Measurements from ENCODE around the gene GATA3.

Gene GATA3

DNA sequence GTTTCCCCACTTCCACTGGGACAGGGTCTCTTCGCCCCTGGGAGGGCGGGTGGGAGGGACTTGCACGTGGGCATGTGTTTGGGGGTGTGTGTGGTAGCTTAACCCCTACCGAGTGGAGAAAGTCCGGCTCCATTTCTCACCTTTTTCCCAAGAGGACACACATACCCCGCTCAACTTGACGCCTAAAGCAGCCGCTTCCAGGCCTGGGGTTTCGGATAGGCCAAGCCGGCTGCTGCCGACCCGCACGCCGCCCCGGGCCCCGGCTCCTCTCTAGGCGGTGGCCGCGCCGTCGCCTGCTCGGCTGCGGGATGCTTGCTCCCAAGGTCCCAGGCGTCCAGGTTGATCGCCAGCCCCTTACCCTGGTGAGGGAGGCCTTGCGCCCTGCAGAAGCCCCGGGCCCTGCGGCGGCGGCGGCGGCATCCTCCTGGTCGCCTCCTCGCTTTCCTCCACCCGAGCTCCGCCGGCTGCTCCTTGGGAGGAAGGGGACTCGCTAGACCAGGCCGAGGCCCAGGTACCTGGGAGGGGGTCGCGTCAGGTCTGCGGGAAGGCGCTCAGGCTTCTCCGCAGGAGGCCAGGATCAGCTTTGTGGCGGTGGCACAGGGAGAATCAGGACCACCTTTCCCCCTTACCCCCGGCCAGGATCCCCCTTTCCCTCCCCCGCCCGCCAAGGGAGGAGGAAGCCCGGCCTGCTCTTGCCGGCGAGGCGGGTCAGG, 3.2 kb upstream of the GATA3 start:
- no peak for DNase-seq (ENCODE audit: low read depth)

DNA sequence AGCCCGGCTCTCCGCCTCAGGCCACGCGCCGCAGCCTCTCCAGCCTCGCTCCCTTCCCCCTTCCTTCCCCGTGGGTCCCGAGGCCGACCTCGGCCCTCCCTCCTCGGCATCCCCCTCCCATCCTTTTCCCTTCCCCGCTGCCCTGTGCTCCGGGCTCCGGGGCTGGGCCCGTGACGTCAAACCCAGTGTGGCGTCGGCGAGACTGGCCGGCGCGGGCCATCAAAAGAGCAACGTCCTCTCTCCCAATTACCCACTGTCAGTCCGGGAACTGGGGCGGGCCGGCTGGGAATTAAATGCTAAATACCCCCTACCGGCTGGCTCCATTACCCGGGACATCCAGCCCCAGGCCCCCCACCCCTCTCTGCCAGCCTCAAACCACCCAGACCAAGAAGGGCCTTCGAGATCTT, 2.6 kb upstream of the GATA3 start:
- DNase-seq (ENCODE audit: low read depth): no peak

DNA sequence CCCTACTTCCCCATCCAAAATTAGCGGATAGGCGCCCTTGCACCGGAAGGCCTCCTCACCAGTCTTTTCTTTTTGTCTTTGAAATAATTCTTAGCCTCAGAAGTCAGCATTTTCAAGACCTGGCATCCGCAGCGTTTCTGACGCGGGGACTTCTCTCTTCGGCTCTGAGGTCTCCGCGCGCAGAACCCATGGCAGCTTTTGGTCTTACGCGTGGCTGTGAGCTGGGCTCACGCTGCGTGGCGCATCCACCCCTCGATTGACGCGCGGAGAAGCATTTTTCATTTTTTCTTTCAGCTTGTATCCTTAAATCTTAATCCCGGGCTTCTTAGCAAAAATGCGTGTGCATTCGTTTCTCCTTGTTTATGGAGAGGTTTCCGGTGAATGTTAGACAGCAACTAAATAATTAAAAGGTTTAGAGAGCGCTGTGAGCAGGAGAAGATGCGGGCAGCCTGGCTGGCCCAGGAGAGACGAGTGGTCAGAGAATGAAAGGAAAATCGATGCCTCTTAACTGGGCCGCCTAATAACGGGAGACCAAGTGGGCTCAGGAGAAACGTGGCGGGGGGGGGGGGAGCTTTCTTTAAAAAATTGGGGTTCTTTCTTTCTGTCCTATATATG, 2.0 kb upstream of the GATA3 start:
- DNase-seq (ENCODE audit: low read depth): no peak

DNA sequence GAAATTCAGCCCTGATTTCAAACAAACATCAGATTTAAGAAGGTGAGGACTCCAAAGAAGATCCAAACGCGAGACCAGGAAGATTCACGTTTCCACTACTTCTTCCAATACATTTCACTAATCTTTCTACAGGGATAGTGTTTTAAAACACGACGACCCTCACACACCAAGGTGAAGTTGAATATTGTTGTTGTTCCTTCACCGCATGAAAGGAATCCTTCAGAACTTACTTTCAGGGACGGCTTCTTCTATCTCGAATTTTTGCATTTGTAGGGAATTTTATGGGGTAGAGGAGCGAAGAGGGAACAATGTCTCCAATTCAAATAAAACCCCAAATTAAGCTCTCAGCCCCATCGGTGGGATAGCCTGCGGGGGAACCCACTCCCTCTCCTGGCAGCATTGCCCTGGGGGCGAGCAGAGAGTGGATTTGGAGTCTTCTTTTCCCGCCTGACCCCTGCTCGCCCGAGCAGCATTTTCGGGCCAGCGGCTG, 1.5 kb upstream of the GATA3 start:
- DNase-seq (ENCODE audit: low read depth): no peak

DNA sequence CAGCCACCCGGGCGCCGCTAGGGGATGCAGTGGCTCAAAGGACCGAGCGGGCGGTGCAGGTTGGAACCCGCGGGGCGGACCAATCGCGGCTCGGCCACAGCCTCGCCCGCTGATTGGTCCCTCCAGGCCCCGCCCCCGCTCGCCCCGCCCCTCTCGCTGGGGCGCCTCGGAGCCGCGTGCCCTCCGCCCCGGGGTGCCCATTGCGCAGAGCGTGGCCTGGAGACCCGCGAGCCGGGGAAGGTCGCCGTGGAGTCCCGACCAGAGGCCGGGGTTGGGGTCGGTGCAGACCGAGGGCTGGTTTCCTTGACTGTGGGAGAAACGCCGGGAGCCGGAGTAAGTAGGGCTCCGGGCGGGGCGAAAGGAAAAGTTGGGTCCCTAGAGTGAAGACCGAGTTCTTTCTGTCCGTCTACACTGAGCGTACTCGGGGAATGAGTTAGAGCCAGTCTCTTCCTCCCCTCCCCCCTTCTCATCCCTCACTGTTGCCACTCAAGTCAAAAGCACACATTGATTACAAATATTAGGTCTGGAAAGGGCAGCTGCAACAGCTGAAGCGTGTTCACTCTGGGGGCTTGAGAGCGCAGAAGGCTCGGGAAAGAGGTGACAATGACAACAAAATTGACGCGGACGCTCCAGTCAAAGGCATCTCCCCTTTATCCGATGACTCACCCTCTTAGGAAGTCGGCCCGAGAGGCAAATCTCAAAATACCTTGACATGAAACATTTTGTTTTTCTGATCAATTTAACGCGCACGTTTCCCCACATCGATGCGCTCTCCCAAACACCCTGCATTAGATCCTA, 843 bp upstream of the GATA3 start:
- no peak for DNase-seq (ENCODE audit: low read depth)

DNA sequence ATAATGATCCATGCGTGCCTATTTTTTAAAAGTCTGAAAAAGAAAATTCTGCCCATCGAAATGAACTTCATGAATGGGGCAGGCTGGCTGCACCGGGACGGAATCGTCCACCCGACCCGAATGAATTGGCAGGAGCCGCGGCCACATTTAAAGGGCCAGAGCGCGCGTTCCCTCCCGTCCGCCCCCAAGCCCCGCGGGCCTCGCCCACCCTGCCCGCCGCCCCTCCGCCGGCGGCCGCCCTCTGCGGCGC, 319 bp upstream of the GATA3 start:
- no peak for DNase-seq (ENCODE audit: low read depth)

DNA sequence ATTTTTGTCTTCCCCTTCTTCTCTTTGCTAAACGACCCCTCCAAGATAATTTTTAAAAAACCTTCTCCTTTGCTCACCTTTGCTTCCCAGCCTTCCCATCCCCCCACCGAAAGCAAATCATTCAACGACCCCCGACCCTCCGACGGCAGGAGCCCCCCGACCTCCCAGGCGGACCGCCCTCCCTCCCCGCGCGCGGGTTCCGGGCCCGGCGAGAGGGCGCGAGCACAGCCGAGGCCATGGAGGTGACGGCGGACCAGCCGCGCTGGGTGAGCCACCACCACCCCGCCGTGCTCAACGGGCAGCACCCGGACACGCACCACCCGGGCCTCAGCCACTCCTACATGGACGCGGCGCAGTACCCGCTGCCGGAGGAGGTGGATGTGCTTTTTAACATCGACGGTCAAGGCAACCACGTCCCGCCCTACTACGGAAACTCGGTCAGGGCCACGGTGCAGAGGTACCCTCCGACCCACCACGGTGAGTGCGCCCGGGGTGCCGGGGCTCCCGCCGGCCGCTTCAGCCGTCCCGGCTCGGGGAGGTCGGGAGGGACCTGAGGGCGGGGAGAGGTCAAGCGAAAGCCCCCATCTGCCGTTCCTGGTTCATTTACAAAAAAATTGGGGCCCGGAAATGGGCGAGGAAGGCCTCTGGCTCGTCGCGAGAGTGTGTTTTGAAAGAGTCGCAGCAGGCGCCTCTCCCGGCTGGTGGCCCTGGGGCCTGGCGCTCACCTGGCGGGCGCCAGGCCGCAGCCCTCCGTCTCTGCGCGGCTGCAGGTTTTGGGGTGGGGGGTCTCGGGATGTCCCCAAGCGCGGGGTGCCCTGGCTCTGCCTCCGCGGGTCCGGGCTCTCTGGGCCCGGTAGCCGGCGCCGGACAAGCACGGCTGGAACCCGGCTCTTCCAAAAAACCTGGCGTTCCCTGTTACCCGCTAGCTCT, 1.2 kb downstream of the GATA3 start:
- DNase-seq (ENCODE audit: low read depth): no peak

DNA sequence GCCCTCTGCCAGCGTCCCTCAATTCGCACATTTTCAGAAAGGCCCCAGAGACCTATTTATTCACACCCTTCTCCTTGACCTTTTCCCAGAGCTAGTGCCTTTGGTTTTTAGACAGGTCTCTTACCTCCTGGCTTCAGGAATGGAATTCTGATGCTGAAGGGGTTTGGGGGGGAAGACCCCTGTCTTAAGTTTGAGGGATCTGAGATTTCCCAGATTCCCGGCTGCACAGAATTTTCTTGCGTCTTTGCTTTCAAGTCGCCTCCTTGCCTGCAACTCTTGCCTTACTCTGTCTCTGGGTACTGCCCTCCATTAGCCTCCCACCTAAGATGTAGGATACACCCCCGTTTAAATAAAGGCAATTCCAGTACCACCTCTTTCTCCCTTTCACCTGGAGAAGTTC, 1.9 kb downstream of the GATA3 start:
- no peak for DNase-seq (ENCODE audit: low read depth)

DNA sequence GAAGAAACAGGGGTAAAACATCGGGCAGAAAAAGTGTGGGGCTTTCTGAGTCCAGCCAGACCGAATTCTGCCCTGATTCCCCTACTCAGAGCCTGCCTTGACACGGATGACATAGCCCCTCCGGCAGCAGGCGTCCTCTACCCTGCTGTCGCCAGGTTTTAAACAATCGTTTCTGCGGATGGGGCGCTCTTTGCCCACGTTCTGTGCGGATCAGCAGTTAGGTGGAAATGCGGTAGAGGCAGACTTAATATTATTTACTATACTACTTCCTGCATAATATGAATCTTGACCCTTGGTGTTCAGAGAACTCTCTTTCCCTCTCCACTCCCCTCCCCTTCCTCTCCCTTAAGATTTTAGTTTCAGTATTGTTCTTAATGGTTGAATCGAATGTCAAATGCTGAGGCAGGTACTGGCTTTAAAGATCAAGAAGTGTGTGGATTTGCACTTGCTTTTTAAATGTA, 2.4 kb downstream of the GATA3 start:
- DNase-seq (ENCODE audit: low read depth): no peak

DNA sequence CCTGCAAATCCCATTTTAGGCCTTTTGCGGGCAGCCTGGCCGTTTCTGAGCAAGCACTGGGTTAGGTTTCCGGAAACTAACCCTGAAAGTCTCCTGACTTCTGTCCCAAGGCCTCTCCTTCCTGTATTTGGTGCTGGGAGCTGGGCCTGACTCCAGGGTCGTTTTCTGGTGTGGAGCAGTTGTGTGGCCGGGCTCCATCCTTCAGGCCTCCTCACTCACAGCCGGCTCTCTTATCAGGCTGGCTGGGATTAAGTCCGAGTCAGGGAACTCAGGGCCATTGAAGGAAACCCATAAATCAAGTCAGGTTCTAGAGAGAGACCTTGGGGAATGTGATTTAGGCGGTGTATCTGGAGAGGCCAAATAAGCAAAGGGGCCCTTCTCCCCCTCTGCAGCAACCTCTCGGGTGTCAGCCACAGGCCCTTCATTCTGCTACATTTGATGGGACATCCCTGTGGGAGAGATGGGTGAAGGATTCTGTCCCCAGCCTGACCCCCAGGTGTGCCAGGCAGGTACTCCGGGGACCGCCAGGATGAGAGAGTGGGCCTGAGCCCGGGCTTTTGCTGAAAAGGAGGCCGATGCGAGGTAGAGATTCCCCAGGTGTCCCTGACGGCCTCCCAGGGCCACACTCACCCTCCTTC, 3.3 kb downstream of the GATA3 start:
- no peak for DNase-seq (ENCODE audit: low read depth)

DNA sequence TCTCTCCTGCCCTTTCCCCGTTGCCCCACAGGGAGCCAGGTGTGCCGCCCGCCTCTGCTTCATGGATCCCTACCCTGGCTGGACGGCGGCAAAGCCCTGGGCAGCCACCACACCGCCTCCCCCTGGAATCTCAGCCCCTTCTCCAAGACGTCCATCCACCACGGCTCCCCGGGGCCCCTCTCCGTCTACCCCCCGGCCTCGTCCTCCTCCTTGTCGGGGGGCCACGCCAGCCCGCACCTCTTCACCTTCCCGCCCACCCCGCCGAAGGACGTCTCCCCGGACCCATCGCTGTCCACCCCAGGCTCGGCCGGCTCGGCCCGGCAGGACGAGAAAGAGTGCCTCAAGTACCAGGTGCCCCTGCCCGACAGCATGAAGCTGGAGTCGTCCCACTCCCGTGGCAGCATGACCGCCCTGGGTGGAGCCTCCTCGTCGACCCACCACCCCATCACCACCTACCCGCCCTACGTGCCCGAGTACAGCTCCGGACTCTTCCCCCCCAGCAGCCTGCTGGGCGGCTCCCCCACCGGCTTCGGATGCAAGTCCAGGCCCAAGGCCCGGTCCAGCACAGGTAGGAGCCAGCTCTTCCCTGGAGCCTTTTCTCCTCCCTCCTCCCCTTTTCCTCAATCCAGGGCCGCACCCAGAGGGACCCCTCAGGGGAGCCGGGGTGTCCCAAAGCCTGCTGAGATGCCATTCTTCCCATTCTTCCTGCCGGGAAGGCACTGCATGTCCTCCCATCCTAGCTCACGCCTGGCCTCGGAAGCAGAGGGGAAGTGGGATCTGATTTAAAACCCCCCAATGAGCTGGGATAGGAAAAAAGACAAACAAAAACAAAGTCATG, 4.0 kb downstream of the GATA3 start:
- no peak for DNase-seq (ENCODE audit: low read depth)

DNA sequence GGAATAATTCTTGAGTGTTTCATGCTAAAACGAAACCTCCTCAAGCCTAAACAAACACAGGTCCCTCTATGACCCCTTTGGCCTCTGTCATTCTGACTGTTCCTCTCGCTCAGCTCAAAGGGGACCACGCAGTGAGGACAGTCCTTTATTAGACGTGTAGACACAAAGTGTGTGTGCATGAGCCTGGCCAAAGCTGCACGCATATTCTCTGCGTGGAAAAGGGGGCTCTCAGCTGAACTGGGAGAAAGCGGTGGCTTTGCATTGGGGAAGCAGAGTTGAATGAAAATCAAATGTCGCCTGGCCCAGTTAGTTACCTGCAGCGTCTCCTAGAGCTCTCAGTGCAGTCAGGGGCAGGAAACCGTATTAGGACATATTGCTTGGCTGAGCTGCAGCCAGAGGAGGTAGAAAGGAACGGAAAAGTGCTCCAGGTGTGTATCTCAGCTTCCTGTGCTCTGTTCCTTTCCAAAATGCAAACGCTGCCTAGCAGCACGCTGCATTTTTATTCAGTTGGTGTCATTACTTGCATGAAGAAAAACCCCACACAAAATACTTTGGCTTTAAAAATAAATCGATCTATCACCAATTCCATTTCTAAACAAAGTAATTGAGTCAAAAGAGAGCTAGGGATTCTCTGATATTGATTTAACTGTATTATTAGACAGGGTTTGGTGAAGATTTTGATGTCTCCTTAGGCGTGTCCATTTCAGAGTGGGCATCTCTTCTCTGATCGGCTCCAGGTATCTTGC, 4.9 kb downstream of the GATA3 start:
- no peak for DNase-seq (ENCODE audit: low read depth)

DNA sequence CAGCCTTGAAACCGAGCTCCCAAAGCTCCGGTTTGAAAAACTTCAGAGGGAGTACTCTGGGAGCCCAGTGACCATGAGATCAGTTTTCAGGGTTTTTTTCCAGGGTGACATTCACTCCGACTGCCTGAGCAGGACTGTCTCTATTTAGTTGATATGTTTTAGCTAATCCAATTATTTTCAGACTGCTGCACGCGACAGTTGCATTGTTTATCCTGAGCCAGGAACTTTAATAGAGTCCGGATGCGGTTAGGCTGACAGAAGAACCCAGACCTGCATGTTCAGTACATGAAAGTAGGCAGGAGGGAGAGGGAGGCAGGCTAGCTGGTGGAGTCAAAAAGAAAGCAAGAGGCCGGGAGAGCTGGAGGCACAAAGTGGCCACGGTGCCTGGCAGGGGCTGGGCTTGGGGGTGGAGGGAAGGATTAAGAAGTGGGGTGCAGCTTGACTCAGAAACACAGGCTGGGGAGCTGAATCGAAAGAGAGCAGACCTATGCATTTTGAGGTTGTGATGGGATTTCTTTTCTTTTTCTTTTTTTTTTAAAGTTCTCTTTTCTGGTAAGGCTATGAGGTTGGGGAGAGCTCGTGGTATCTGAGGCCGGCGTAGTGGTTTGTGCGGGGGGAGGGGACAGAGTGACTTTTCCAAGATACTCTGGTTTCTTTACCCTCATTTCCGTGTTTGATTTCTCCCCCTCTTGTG, 5.7 kb downstream of the GATA3 start:
- DNase-seq (ENCODE audit: low read depth): no peak

DNA sequence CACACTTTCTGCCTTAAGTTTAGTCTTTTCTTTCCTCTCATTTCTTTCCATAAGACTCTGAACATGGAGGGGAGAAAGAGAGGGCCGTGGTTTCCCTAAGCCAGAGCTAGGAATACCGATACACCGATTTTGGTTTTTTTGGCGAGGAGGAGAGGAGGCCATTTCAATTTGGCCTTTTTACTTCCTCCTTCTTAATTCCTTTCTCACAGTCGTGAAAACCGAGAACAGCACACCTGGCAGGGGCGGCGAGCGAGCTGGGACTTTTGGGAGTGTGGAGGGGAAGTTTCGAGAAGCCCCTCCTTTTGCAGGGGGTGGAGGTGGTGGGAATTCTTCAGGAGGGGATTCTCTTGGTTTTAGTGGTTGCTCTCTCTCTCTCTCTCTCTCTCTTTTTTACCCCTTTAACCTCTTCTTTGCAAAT, 6.2 kb downstream of the GATA3 start:
- no peak for DNase-seq (ENCODE audit: low read depth)

DNA sequence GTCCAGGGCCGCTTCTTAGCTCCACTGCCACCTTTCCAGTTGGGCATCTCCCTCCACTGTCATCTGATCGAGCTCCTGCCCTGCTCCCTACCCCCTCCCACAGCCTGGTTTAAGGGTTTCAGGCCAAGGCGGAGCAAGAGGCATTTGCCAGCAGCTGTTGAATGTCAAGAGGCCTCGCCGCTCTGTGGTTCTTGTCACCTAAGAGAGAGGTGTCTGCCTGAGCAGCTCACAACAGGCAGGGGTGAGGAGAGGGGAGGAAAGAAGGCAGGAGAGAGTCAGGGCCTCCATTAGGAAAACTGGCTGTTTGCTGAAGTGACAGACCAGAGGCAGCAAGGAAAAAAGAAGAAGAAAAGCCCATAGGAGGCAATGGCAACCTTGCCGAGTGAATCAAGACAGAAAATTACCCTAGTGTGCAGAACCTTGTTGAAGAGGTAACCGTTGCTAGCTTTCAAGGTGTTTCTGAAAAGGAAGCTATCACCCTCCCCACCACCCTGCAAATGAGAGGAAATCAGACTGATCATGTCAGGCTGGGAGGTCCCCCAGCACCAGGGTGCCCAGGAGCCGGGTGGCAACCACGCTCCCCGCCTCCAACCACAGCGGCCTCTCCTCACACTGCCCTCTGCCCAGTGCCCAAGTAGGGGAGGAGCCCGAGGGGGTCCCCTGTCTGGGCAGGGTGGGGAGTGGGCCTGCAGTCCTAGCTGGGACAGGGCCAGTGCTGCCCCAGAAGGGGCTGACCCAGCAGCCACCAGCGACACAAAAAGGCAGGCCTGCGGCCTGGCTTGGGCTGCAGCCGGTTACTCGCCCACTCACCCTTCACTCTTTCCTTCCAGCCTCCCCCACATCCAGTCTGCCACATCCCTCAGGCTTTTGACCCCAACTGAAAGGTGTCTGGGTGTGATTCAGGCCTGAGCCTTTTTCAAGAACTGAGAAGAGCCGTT, 7.1 kb downstream of the GATA3 start:
- DNase-seq (ENCODE audit: low read depth): no peak

DNA sequence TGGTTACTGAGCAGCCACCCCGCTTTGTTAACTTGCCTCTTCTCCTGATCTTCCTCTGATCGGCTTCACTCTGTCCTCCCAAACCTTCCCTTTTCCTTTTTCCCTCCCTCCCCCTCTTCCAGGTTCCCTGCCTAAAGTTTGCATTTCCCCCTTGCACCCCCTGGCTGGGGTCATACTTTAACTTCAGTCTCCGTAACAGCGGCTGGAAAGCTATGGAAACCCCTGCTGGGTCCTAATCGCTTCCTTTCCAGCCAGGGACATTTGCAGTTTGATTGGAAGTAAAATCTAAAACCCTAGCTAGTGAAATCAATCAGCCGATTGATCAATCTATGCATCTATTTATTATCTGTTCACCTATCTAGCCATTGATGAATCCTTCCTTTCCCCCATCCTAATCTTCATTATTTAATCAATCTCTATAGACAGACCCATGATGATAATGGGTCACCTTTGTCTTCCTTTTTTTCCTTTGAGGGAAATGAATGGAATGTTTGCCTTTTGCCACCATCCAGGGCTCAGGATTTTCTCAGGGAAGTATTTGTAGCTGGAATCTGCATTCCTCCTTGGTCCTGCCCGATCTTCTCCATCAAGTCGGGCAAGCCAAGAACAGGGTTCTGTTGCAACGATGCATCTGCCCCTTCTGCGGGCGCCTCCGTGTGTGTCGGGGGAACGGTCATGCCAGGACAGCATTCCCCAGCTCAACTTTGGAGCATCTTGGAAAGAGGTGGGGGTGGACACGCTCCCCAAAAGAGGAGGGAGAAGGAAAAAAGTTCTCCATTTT, 8.8 kb downstream of the GATA3 start:
- DNase-seq (ENCODE audit: low read depth): no peak

DNA sequence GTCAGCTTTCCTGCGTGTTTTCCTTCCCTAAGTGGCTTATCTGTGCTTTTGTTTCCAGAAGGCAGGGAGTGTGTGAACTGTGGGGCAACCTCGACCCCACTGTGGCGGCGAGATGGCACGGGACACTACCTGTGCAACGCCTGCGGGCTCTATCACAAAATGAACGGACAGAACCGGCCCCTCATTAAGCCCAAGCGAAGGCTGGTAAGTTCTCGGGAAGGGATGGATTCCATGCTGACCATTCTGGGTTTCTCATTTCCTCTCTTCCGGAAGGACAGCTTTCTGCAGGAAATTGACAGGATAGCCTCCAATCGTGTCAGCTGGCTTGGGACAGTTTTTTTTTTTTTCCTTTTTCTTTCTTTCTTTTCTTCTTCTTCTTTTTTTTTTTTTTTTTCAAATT, 9.4 kb downstream of the GATA3 start:
- no peak for DNase-seq (ENCODE audit: low read depth)

DNA sequence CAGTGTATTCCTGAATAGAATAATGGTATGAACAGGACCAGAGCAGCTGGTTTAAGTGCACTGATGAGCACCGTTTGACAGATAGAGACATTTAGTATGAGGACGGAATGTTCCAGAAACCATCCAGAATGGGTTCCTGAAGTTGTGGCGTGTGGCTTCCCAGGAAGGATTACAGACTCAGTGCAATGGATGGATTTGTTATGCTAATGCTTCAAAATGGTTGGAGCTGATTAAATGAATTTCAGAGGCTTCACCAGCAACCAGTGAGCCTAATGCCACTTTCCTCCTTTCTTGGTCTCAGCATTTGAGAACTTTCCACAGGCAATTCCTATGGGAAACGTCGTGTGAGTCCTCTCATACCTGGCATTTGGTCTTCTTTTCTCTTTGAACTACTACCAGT, 9.9 kb downstream of the GATA3 start:
- DNase-seq (ENCODE audit: low read depth): no peak
